CD4-positive, alpha-beta T cell treated with Interleukin-21 for 1 hour (primary cell): Measurements from ENCODE around the gene ADAMTS7.
"Not testable (repeated sequence)": the region's sequence is repeated elsewhere in the genome, so short reads cannot be mapped to it uniquely, and the experiment has no call there.

Source experiments
- DNase-seq: peaks from one replicate; pipeline ENCODE4 v3.0.0-alpha.2; 2020

ADAMTS7 gene

DNA sequence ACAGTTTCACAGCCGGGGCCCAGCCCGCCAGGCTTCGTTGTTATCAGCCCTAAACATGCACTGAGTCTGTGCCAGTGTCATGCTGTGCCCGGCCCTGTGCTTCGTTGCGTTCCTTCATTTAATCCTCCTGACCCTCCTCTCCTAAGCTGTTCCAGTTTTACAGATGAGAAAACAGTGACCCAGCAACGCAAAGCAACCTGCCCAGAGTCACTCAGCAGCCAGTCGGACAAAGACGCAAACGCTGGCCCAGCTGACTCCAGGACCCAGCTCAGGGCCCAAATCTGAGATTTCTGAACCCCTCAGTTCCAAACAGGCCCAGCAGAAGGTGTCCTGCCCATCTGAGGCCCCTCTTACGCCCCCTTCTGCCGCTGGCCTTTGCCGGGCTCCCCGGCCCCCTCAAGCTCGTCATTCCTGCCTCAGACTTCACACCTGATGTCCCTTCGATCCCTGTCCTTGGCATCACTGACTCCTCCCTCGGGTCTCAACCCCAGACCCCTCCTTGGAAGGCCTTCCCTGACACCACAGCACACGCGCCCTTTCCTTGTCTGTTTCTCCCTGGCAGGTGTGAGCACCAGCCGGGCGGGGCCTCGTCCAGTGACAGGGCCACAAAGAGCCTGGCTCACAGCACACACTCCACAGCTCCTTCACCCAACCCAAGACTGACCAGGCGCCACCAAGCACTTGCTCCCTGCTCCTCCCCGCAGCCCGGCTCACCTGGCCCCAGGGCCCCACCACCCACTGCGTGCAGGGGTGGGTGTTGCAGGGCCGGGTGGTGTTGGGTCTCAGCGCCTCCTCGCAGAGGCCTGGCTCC is 48.1 kb downstream of the ADAMTS7 start:
- no peak for DNase-seq

DNA sequence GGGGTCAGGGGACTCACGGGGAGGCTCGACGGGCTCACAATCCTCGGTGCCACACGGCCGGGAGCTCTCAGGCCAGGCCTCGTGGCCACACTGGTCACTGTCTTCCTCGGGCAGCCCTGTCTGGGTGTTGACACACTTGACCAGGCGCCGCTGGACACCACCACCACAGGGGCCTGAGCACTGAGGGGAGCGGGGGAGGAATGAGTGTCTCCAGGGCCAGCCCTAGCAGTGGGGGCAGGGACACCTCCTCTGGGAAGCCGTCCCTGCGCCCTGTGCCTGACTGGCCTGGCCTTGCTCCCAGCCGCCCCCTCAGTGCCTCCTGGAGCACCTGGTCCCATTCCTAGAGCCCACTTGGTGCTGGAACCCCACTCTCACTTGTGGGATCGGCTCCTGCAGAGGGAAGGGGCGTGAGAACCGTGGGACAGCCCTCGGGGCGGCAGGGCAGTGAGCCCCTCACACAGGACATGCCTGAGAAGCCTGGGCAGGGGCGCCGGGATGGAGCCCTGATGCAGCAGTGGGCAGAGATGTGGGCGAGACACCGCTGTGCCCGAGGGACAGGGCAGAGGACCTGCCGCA is 48.8 kb downstream of the ADAMTS7 start:
- not testable (repeated sequence) for DNase-seq

DNA sequence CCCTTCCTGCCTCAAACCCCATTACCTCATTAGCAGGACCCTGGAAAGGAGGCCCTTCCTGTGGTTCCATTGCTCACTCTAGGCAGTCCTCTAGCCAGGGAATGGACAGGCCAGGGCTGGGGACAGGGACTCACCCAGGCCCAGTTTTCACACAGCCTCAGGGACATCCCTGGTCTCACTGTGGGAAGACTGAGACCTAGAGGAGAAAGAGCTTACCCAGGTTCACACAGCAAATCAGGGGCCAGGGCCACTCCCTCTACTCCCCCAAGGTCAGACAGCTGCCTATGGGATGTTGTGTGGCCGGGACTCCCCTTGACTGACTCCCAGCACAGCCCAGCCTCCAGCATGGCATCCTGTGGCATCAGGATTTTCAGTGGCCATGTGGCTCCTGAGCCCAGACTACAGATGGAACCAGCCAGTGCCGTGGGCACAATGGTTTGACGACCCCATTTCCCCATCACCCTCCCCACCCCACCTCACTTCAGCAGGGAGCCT is 49.3 kb downstream of the ADAMTS7 start:
- no peak for DNase-seq

DNA sequence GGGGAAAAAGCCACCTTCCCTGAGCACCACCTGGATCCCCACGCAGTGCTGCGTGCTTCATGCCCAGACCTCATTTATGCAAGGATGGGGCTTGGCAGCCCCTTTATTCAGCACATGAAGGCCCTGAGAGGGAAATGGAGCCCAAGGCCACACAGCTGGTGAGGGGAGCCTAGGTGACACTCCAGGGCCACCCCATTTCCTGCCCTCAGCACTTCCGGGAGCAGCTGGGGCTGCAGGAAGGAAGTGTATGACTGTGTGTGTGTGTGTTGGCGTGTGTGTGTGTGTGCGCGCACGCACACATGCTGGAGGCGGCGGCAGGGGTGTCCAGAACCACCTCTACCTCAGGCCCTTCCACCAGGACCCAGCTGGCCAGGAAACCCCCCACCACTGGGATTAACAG is 49.8 kb downstream of the ADAMTS7 start:
- DNase-seq: peak; percentile 82

DNA sequence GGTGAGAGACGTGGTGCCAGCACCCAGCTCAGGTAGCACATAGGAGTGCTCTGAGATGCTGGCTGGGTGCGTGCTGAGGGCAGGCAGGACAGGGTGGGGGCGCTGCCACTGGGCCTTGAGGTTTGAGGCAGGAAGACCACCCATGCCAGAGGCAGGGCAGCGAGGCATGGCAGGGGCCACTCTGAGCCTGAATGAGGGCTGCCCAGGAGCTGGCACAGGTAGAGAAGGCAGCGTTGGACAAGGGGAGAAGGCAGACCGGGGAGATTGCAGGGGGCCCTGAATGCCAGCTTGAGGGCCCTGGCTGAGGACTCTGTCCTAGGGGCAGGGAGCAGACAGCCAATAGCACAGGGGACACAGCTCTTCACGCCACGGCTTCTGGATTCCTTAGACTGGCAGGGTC is 50.2 kb downstream of the ADAMTS7 start:
- DNase-seq: no peak

DNA sequence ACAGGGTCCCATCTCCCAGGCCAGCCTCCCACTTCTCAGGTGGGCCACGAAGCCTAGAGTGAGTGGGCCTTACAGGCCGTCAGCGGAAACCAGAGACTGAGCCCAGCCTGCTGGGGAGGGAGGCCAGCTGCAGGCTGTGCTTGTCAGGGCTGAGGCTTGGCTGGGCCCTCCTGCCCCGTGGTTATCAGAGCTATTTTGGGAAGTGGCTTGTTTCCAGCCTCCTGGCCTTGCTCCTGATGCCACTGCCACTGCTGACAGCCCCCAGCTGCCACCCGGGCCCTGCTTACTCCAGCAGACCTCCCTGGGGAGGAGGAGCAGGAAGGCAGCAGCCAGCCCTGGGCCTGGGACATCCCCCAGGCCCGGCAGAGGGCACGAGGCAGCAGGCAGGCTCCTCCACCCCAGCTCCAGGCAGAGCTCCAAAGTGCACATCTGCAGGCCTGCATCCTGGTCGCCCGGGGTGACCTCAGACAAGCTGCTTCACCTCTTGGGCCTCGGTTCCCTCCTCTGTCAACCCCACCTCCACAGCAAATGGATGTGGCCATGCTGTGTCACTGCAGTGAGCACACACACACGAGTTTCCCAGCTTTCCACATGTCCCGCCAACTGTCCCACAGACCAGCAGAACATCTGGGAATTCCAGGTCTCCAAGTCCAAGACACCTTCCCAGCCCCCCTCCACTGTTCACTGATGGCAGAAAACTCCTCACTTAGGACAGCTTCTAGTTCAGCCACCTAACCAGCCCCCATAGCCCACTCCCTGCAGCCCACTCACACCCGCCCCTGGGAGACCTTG is 51.0 kb downstream of the ADAMTS7 start:
- not testable (repeated sequence) for DNase-seq

DNA sequence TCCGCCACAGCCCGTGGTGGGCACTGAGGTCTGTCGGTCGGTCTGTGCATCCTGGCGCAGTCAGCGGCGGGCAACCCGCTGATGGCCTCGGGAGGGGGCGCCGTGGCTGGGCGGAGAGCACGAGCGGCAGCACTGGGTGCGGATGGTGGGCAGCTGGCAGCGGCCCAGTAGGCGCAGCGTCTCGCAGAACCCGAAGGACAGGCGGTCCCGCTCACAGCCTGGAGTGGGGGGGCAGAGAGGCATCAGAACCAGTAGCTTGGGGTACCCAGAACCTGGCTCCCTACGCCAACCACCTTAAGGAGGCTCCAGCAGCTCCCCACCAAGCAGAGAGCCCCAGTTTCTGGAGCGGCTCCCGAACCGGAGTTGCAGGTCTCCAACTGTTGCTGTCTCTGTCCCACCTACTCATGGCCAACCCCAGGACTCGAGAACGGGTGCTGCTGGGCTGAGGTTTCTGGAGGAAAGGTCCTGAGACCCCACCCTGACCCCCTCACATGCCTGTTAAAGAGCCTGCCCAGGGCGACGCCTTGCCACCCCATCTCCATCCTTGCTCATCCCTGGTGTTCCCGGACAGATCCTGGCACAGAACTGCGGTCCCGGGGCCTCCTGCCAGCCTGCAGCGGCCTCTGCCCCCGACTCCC is 51.8 kb downstream of the ADAMTS7 start:
- DNase-seq: not testable (repeated sequence)

DNA sequence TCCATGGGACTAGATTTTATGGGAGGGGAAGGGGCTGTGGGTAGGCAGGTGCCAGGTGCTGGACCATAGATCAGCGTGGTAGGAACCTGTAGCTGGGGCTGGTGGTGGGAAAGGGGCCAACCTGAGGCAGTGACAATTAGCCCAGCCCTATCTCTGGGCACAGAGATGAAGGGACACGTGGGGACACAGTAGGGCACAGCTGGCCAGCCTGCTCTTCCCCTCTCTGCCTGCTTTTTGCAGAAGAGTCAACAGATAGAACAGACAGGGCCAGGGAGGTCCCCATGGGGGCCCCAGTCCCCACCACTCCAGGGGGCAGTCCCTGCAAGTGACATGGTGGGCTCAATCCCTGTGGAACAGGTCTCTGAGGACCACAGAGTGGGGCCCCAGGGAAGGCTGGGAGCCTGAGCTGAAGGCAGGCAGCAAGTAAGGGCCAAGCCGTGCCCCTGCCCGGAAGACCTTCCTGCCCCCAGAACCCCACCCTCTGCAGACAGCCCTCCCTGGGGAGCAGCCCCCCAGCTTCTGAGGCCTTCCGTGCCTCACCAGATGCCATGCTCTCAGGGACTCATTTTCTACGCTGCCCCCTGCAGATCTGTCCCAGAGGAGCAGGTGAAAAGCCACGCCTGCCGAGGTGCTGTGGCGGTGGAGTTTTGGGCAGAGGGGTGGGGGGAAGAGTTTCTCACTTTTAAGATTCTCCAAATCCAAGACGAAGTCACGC is 52.6 kb downstream of the ADAMTS7 start:
- not testable (repeated sequence) for DNase-seq

DNA sequence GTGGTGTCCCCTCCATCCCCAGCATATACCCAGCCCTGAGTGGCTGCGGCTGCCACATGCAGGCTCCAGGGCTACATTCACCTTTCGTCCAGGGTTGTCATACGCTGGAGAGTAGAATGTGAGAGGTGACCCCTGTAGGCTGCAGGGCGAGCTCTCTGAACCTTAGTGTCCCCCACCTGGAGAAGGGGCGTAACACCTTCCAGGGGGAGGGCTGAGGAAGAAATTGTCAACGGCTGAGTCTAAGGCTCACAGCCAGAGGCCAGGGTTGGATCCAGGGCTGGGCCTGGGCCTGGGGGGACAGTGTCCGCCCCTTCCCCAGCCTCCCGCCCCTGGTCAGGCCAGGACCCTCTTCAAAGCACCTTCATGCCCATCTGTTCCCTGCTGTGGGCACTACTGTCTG is 53.2 kb downstream of the ADAMTS7 start:
- not testable (repeated sequence) for DNase-seq

DNA sequence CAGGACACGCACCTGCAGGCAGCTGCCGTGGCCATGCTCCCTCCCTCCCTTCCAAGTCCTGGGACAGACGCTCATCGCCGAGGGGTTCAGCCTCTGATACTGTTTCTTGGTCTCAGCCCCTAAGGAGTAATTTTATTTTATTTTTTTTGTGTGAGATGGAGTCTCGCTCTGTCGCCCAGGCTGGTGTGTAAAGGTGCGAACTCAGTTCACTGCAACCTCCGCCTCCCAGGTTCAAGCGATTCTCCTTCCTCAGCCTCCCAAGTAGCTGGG is 53.7 kb downstream of the ADAMTS7 start:
- DNase-seq: no peak

DNA sequence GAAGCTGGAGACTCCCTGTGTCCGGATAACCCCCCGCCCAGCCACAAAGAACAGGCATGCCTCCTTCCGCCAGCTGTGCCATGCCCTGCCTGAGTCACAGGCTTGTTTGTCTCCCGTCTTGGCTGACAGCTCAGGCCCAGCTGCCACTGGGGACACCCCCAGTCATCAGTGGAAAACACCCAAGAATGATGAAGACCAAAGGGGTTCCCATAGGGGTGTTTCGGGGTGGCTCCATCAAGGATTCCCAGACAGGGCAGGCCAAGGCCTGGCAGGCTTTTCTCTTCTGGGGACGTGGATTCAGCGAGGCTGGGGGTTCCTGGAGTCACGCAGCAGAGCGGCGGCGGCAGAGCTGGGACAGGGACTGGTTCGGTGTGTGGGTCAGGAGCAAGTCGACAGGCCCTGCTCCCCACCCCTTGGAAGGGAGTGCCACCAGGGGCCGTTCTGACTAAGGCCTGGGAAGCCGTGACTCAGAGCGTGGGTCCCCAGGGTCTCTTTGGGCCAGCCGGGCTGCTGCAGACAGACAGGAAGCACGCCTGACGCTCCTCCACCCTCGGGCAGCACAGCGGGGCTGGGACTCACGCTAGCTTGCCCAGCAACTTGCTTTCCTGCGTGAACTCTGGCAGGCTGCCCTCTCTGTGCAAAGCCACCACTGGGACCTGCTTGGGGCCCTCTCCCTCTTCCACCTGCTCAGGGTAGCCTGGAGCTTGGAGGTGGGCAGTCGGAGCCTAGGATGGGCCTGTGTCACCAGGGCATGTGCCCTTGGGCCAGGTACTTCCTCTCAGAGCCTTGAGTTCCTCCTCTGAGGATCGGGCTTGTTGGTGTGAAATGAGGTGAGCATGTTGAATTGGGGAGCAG is 54.3 kb downstream of the ADAMTS7 start:
- not testable (repeated sequence) for DNase-seq

DNA sequence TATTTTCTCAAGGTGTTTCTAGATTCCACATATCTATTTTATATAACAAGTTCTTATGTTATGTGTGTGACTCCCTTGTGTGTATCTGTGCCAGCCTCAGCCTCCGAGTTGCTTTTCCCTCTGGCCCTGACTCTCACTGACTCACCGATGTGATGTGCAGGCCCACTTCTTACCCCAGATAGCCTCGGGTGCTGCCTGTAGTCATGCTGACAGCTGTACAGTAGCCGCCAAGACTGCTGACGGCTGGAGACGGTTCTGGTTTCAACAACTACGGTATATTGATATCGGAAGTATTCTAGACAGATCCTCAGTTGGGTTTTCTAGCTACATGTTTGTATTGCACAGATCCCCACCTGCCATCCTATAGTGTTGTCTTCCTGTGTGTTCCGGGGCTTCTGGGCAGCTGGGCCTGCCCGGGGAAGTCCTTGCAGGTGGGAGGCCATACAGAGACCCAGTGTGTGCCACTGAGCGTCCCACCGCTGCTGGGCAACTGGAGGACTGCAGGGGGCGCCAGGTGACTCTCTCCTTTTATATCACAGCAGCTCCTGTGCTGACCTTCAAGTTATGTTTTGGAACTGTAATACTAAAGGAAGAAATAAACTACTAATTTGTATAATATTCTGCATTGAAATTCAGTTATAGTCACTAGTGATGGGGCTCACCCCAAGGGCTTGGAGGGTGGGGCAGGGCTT is 55.2 kb downstream of the ADAMTS7 start:
- peak; percentile 42 for DNase-seq

DNA sequence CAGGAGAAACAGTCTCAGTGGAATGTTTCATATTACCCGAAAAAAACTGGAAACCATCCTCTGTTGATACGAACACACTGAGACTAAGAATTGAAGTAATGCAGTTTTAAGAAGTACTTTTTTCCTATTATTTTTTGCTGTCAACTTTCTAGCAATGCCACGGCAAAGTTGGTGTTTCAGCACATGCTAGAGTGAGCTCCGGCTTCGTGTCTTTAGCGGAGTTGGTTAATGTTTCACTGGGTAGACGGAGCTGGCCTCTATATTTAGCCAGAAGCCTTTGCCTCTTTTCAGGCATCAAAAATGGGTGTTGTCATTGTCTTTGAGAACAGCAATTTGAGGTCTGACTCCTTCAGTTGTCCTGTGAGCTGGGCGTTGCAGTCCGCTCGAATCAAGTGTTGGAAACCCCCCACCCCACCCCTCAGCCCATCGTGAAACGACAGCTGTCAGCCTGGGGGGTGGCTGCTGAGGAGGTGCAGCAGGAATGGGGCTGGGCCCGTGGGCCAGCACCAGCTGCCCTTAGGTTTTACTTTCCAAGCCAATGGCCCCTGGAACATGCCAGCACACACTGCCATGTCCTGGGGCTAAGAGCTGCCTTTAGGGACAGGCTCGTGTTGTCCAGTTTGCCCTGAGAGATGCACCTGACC is 56.5 kb downstream of the ADAMTS7 start:
- DNase-seq: not testable (repeated sequence)

DNA sequence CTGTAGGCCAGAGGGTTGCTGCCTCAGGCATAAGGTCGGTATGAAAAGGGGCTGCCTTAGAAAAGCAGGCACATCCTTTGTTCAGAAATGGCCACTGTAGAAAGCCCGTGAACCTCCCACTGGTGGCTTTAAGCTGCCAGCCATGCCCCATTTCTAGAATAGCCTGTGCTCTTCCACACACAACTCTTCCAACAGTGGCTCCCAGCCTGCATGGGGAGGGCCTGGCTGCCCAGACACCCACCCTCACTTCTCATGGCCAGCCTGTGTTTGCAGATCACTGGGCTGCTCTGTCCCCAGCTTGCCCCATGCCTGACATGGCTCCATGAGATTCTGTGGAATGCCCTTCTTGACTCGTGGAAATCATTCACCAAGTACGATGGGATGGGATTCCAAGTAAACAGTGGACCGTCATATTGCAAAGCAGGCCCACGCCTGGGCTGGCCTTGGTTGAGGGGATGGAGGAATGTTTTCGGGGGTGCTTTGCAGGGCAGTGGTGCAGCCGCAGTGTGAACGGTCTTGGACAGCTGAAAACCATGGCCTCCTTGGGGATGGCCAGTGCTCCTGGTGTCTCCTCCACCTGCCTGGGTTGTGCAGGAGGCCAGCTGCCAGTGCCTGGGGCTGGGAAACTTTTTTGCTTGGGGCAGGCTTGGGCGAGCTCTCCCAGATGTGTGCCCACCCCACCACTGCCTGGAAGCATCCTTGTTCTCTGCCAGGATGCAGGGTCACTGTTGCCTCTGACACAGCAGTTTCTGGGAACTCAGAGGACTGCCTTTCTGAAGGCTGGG is 57.3 kb downstream of the ADAMTS7 start:
- DNase-seq: not testable (repeated sequence)

DNA sequence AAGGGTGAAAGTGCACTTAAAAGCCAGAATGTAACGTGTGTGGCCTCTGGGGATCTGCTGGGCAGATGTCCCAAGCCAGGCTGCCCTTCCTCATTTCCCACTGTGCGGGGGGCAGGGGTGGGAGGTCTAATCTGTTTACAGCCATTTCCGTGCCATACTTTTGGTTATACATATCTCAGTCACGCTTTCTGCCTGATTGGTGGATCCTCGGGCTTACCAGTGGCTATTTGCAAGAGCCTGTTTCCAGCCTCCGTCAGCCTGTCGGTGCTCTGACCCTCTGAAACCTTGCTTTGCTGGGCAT is 58.0 kb downstream of the ADAMTS7 start:
- DNase-seq: not testable (repeated sequence)

DNA sequence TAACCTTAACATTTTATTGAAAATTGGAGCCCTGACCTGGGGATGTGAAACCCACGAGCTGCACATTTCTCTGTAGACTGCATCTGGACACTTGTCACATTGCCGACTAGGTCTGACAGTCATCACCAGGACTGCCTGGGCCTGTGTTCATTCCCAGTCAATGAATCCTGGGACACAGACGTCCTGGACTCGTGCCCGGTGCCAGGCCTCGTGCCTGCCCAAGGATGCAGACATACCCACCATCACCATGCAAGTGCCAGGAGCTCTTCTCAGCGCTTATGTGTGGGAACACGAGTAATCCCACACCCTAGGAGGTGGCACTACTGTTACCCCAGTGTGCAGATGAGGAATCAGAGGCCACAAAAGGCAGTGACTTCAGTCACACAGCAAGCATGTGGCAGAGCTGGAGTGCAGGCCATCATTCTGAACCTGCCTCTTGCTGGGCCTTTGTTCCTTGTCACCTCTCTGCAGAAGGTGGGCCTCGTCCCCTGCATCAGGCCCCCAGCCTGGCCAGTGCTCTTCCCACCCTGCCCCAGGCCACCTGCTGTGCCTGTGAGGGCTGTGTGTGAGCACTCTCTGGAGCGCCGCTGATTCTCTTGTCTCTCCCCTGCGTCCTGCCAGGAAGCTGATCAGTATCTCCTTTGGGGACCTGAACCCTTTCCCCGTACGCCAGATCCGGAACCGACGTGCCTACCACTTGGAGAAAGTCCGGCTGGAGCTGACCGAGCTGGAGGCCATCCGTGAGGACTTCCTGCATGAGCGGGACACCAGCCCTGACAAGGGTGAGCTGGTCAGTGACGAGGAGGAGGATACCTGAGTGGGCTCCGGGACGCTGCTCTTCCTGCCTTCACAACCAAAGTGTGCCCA is 58.5 kb downstream of the ADAMTS7 start:
- DNase-seq: no peak

DNA sequence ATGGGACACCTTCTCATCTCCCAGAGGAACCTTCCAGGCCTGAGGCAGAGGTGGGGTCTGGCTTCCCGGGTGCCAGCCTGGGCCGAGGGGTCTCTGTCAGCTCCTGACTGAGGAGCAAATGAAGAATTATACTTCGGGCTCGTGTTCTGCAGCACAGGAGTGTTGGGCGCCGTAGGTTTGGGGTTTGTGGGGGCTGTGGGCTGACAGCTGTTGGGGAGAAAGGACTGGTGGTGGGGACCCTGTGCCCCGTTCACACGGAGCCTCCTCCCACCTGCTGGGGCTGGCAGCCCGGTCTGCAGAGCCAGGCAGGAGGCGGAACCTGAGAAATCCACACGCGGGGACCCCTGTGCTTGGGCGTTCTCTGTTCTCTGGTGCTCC is 59.7 kb downstream of the ADAMTS7 start:
- DNase-seq: no peak

DNA sequence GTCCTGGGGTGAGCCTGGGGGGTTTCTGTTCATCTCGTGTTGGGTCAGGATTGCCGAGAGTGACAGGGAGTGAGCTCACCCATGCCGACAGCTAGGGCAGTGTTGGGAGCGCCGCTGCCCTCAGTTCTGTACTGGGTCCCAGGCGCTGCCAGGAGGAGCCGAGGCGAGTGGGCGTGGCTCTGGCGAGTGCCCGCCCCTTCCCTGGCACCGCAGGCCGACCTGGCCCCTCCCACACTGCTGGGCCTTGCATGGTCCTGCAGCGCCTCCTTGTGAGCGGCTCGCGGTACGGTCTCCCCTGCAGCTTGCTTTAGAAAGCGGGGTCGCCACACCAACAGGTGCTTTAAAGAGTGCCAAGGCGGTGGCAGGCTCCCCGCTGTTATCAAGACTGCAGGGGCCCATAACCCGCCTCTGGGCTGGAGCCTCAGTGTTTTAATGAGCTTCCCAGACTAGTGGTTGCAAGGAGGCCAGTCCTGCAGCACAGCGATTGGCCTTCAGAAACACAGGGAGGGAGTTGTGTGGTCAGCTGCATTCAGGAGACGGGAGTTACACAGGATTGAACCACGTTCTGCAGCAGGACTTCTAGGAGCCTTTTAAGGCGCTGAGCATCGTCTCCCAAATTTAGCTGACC is 60.2 kb downstream of the ADAMTS7 start:
- DNase-seq: peak; percentile 90
